HG03460 (cell line): ENCODE measurements around the gene DCDC1.

Experiments
- ATAC-seq: cut with Tn5 transposase; IDR thresholded peaks from one replicate; pipeline ENCODE4 v1.9.1; 2021; ENCODE audit not compliant: unreplicated experiment

Gene DCDC1

GRCh38 chr11:31237819-31238760 lies 131.4 kb downstream of the DCDC1 start:
- ATAC-seq = no peak

- no peak for ATAC-seq
Measured at GRCh38 chr11:31236143-31236542, 133.4 kb downstream of the DCDC1 start.

- no peak for ATAC-seq
Measured at GRCh38 chr11:31233425-31233824, 136.1 kb downstream of the DCDC1 start.

GRCh38 chr11:31231601-31232000 lies 137.9 kb downstream of the DCDC1 start:
- ATAC-seq = no peak

- ATAC-seq = no peak
Measured at GRCh38 chr11:31218847-31219246, 150.7 kb downstream of the DCDC1 start.

- no peak for ATAC-seq
Measured at GRCh38 chr11:31214372-31214771, 155.2 kb downstream of the DCDC1 start.

- no peak for ATAC-seq
Measured at GRCh38 chr11:31199378-31199777, 170.2 kb downstream of the DCDC1 start.

- ATAC-seq = no peak
Measured at GRCh38 chr11:31173926-31174680, 195.4 kb downstream of the DCDC1 start.

- ATAC-seq = no peak
Measured at GRCh38 chr11:31160504-31161422, 208.8 kb downstream of the DCDC1 start.

GRCh38 chr11:31150841-31151240 lies 218.7 kb downstream of the DCDC1 start:
- ATAC-seq = no peak

GRCh38 chr11:31150011-31150410 lies 219.5 kb downstream of the DCDC1 start:
- no peak for ATAC-seq

- ATAC-seq = no peak
Measured at GRCh38 chr11:31141789-31142188, 227.8 kb downstream of the DCDC1 start.

- ATAC-seq = no peak
Measured at GRCh38 chr11:31139479-31139878, 230.1 kb downstream of the DCDC1 start.

- ATAC-seq = no peak
Measured at GRCh38 chr11:31132531-31133421, 236.8 kb downstream of the DCDC1 start.

GRCh38 chr11:31131760-31132159 lies 237.8 kb downstream of the DCDC1 start:
- ATAC-seq = no peak

GRCh38 chr11:31127290-31127689 lies 242.2 kb downstream of the DCDC1 start:
- no peak for ATAC-seq

GRCh38 chr11:31120428-31120827 lies 249.1 kb downstream of the DCDC1 start:
- no peak for ATAC-seq

GRCh38 chr11:31118566-31118965 lies 251.0 kb downstream of the DCDC1 start:
- no peak for ATAC-seq

GRCh38 chr11:31117038-31117437 lies 252.5 kb downstream of the DCDC1 start:
- no peak for ATAC-seq

- no peak for ATAC-seq
Measured at GRCh38 chr11:31114442-31114841, 255.1 kb downstream of the DCDC1 start.
